HEK293 (cell line): ENCODE measurements around the gene C2orf49.

Experiments
- KLF16 ChIP-seq: fragments of 450-650 bp; formaldehyde crosslinking; IDR thresholded peaks from 2 replicates; pipeline ENCODE4 v1.5.1; 2017; ENCODE audit warnings: missing biosample characterization, missing genetic modification characterization
- REST ChIP-seq: fragments of 450-650 bp; formaldehyde crosslinking; IDR thresholded peaks from 2 replicates; pipeline ENCODE4 v1.5.1; 2016; ENCODE audit warnings: missing biosample characterization, missing genetic modification characterization
- SP7 ChIP-seq: fragments of 450-650 bp; formaldehyde crosslinking; IDR thresholded peaks from 2 replicates; pipeline ENCODE4 v1.5.1; 2016; ENCODE audit warnings: missing biosample characterization, missing genetic modification characterization
- ZEB2 ChIP-seq: fragments of 450-650 bp; formaldehyde crosslinking; IDR thresholded peaks from 2 replicates; pipeline ENCODE4 v1.5.1; 2016; ENCODE audit warnings: missing biosample characterization, missing genetic modification characterization
- ZNF114 ChIP-seq: fragments of 450-650 bp; formaldehyde crosslinking; IDR thresholded peaks from 2 replicates; pipeline ENCODE4 v1.5.0; 2017; ENCODE audit warnings: missing biosample characterization, missing genetic modification characterization
- ZNF37A ChIP-seq: fragments of 450-650 bp; IDR thresholded peaks from 2 replicates; pipeline ENCODE4 v1.5.1; 2018; ENCODE audit warnings: missing biosample characterization, missing genetic modification characterization
- ZNF548 ChIP-seq: fragments of 450-650 bp; formaldehyde crosslinking; IDR thresholded peaks from 2 replicates; pipeline ENCODE4 v1.5.1; 2016; ENCODE audit warnings: missing biosample characterization, missing genetic modification characterization
- ZSCAN18 ChIP-seq: fragments of 450-650 bp; formaldehyde crosslinking; IDR thresholded peaks from 2 replicates; pipeline ENCODE4 v1.5.1; 2016; ENCODE audit warnings: missing biosample characterization, missing genetic modification characterization
- TF ChIP-seq, protein P1 (sequence below): fragments of 450-650 bp; formaldehyde crosslinking; IDR thresholded peaks from 2 replicates; pipeline ENCODE4 v1.5.1; 2016; ENCODE audit warnings: missing biosample characterization, missing genetic modification characterization

DNA sequence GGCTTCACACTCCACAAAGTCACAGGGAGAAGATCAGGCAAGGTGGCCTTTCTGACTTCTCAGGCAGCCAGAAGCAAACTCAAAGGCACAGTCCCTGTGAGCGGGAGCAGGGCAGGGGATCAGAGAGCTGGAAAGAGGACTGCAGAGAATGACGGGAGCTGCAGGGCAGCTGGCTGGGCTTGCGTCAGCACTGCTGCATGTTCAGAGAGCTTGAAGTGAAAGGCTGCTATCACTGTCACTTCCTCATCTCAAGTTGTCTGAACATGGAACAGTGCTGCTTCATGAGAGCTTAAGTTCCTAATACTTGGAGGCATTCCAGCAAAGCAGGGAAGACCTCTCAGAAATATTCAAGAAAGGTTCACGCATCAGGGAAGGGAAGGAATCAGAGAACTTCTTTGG is 28.2 kb upstream of the C2orf49 start:
- TF ChIP-seq, protein P1, sequence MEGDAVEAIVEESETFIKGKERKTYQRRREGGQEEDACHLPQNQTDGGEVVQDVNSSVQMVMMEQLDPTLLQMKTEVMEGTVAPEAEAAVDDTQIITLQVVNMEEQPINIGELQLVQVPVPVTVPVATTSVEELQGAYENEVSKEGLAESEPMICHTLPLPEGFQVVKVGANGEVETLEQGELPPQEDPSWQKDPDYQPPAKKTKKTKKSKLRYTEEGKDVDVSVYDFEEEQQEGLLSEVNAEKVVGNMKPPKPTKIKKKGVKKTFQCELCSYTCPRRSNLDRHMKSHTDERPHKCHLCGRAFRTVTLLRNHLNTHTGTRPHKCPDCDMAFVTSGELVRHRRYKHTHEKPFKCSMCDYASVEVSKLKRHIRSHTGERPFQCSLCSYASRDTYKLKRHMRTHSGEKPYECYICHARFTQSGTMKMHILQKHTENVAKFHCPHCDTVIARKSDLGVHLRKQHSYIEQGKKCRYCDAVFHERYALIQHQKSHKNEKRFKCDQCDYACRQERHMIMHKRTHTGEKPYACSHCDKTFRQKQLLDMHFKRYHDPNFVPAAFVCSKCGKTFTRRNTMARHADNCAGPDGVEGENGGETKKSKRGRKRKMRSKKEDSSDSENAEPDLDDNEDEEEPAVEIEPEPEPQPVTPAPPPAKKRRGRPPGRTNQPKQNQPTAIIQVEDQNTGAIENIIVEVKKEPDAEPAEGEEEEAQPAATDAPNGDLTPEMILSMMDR = no peak
- TF ChIP-seq ZNF37A (tag by site-specific recombination) (no peak), ZNF548 (tag by site-specific recombination) (no peak), ZEB2 (tag by site-specific recombination) (no peak), SP7 (tag by site-specific recombination) (no peak), REST (tag by site-specific recombination) (no peak), KLF16 (tag by site-specific recombination) (no peak), ZSCAN18 (tag by site-specific recombination) (no peak), ZNF114 (tag by site-specific recombination) (no peak)
